Liver (tissue), 9 donors: ENCODE results near the gene SIK3. TPM values are rescaled to one million over a fixed set of nuclear protein-coding genes. Genes with fewer than 3 reads are reported as not detected.

Experiments
- DNase-seq: peaks from one replicate; pipeline ENCODE4 v3.0.0-alpha.2; 2017; ENCODE audit warnings: low spot score
- H3K27ac ChIP-seq, 2 donors: one replicate each; pipeline ENCODE4 v1.7.0; 2013; ENCODE audit warnings: inconsistent platforms in 2 of 2, low read length in 2 of 2, control low read depth in 1 of 2, low read depth in 1 of 2, mild to moderate bottlenecking in 1 of 2
- H3K27me3 ChIP-seq, 4 donors: one replicate each; pipeline versions ENCODE4 v1.6.1 to v1.7.0; 2013; ENCODE audit warnings: low read length in 3 of 4, inconsistent platforms in 1 of 4, mild to moderate bottlenecking in 1 of 4, moderate library complexity in 1 of 4; ENCODE audit not compliant: control insufficient read depth in 4 of 4, insufficient read depth in 4 of 4
- H3K36me3 ChIP-seq, 4 donors: one replicate each; pipeline versions ENCODE4 v1.6.1 to v1.7.0; 2013; ENCODE audit warnings: low read length in 3 of 4, mild to moderate bottlenecking in 3 of 4, low read depth in 1 of 4, moderate library complexity in 1 of 4; ENCODE audit not compliant: control insufficient read depth in 4 of 4, insufficient read depth in 3 of 4
- H3K4me1 ChIP-seq, 4 donors: one replicate each; pipeline versions ENCODE4 v1.6.1 to v1.7.0; 2013; ENCODE audit warnings: low read length in 3 of 4, mild to moderate bottlenecking in 3 of 4, moderate library complexity in 1 of 4; ENCODE audit not compliant: control insufficient read depth in 4 of 4, insufficient read depth in 4 of 4
- H3K4me3 ChIP-seq, 3 donors: one replicate each; pipeline versions ENCODE4 v1.6.1 to v1.7.0; 2013; ENCODE audit warnings: low read length in 3 of 3, control low read depth in 1 of 3, low read depth in 1 of 3, mild to moderate bottlenecking in 1 of 3
- H3K9ac ChIP-seq, 2 donors: one replicate each; pipeline ENCODE4 v1.7.0; 2013; ENCODE audit warnings: low read length in 2 of 2, mild to moderate bottlenecking in 2 of 2, moderate library complexity in 2 of 2, control low read depth in 1 of 2, low read depth in 1 of 2
- H3K9me3 ChIP-seq, 4 donors: one replicate each; pipeline versions ENCODE4 v1.6.1 to v1.7.0; 2013; ENCODE audit warnings: low read length in 3 of 4; ENCODE audit not compliant: control insufficient read depth in 4 of 4
- ATF3 ChIP-seq: IDR thresholded peaks from 2 replicates; pipeline ENCODE4 v1.6.1; 2016; ENCODE audit warnings: antibody characterized with exemption
- CTCF ChIP-seq: fragments of 150-350 bp; IDR thresholded peaks from 2 replicates; pipeline ENCODE4 v1.5.1; 2017; ENCODE audit warnings: improper control_type of control experiment, low read depth, low read length; ENCODE audit not compliant: missing input control
- EGR1 ChIP-seq, 2 donors: IDR thresholded peaks; 2 replicates each; pipeline ENCODE4 v1.6.1; 2016 to 2018; ENCODE audit warnings: antibody characterized with exemption in 2 of 2, low read depth in 2 of 2
- FOXA1 ChIP-seq: IDR thresholded peaks from 2 replicates; pipeline ENCODE4 v1.6.1; 2016; ENCODE audit warnings: antibody characterized with exemption
- FOXA2 ChIP-seq: IDR thresholded peaks from 2 replicates; pipeline ENCODE4 v1.6.1; 2016; ENCODE audit warnings: antibody characterized with exemption
- GABPA ChIP-seq, 2 donors: IDR thresholded peaks in 1 of 2; conservative IDR thresholded peaks in 1 of 2; 2 replicates each; pipeline ENCODE4 v1.6.1; 2016; ENCODE audit warnings: antibody characterized with exemption in 2 of 2, mild to moderate bottlenecking in 1 of 2, moderate library complexity in 1 of 2
- HNF4A ChIP-seq, 2 donors: conservative IDR thresholded peaks; 2 replicates each; pipeline ENCODE4 v1.6.1; 2016; ENCODE audit warnings: antibody characterized with exemption in 2 of 2, mild to moderate bottlenecking in 2 of 2
- JUND ChIP-seq, 2 donors: IDR thresholded peaks; 2 replicates each; pipeline ENCODE4 v1.6.1; 2016; ENCODE audit warnings: antibody characterized with exemption in 2 of 2
- NR2F2 ChIP-seq: IDR thresholded peaks from 2 replicates; pipeline ENCODE4 v1.6.1; 2016; ENCODE audit warnings: antibody characterized with exemption
- REST ChIP-seq: IDR thresholded peaks from 2 replicates; pipeline ENCODE4 v1.6.1; 2016; ENCODE audit warnings: antibody characterized with exemption, mild to moderate bottlenecking
- RXRA ChIP-seq, 2 donors: IDR thresholded peaks; 2 replicates each; pipeline ENCODE4 v1.6.1; 2017 to 2018; ENCODE audit warnings: antibody characterized with exemption in 2 of 2, mild to moderate bottlenecking in 1 of 2
- SP1 ChIP-seq: IDR thresholded peaks from 2 replicates; pipeline ENCODE4 v1.6.1; 2018; ENCODE audit warnings: antibody characterized with exemption, mild to moderate bottlenecking
- TAF1 ChIP-seq: conservative IDR thresholded peaks from 2 replicates; pipeline ENCODE4 v1.6.1; 2016; ENCODE audit warnings: antibody characterized with exemption, mild to moderate bottlenecking
- YY1 ChIP-seq: IDR thresholded peaks from 2 replicates; pipeline ENCODE4 v1.6.1; 2016; ENCODE audit warnings: antibody characterized with exemption, mild to moderate bottlenecking
- ZBTB33 ChIP-seq: IDR thresholded peaks from 2 replicates; pipeline ENCODE4 v1.6.1; 2016; ENCODE audit warnings: antibody characterized with exemption
- WGBS: extraction: QIAGEN DNeasy Blood & Tissue Kit; methylation state at CpG from one replicate; pipeline ENCODE4 v1.1.7; 2013; 5-methylcytosine and 5-hydroxymethylcytosine counted together
- polyA plus RNA-seq, 2 donors: library from polyadenylated mRNA; stranded (reverse) in 1 of 2; unstranded in 1 of 2; fragments of 200-250 nt in 1 of 2; fragments of >200 nt in 1 of 2; fragmentation: Nextera tagmentation in 1 of 2; extraction: Ambion mirVana in 1 of 2; gene quantifications; one replicate each; pipeline versions ENCODE4 v1.2.1 to v1.2.3, GENCODE V29; 2013 to 2015
- total RNA-seq, 2 donors: library from RNA; depleted of rRNA; stranded (reverse); fragments of >200 nt; gene quantifications; one replicate each; pipeline ENCODE4 v1.2.3, GENCODE V29; 2014
- donor health status: healthy.
- donor health status: healthy.
- donor health status: healthy.
- donor health status: healthy.
- donor health status: healthy.

Gene SIK3
- total and polyA plus RNA-seq, 4 donors, result 6.9 to 52.4 (median 14.4) TPM

- Histone ChIP-seq H3K36me3 (no peaks in the 10 kb centered on the region), H3K9me3 (no peaks in the 10 kb centered on the region), H3K4me3 (no peak overlapping the region), H3K4me1 (peaks cover 6 to 29% (median 25%) of the 10 kb centered on the region in 4 donors), H3K27me3 (no peaks in the 10 kb centered on the region), H3K27ac (no peak overlapping the region), H3K9ac (no peak overlapping the region)
- DNase-seq, result no peak
- no peak for TF ChIP-seq GABPA (IDR thresholded peaks at IDR 0.05 in 1 of 2, conservative IDR thresholded peaks at IDR 0.05 in 1 of 2)
- no peak for TF ChIP-seq REST
- TF ChIP-seq TAF1, result no peak
- TF ChIP-seq NR2F2, result no peak
- no peak for TF ChIP-seq YY1
- TF ChIP-seq FOXA1, result no peak
- no peak for TF ChIP-seq FOXA2
- TF ChIP-seq EGR1 (IDR thresholded peaks at IDR 0.05; ENCODE audit: low read depth in 2 of 2), result no peak
- TF ChIP-seq RXRA (IDR thresholded peaks at IDR 0.05), result no peak
- TF ChIP-seq HNF4A (conservative IDR thresholded peaks at IDR 0.05), result no peak
- no peak for TF ChIP-seq ATF3
- no peak for TF ChIP-seq JUND (IDR thresholded peaks at IDR 0.05)
- TF ChIP-seq CTCF, result no peak
- no peak for TF ChIP-seq ZBTB33
- no peak for TF ChIP-seq SP1
- WGBS, result 80% methylated on average over 5 of the region's 5 CpGs
Measured at GRCh38 chr11:117083011-117083935, 15.0 kb downstream of the SIK3 start.
